Endothelial cell of umbilical vein (primary cell): Measurements from ENCODE around the gene IFITM10. TPM values are rescaled to one million over a fixed set of nuclear protein-coding genes. Genes with fewer than 3 reads are reported as not detected.

ENCODE experiments used
- BruUV-seq: library from RNA; stranded (reverse); fragments of 400-500 nt; replicated peaks from 2 replicates; lab custom pipeline; 2021; lab: Mats Ljungman, UMichigan
- CTCF ChIA-PET: fragments of 300-600, 350-600 bp; sonication (Branson Sonifier 250); formaldehyde crosslinking; loops from one replicate; lab custom pipeline; 2021; ENCODE audit warnings: antibody characterized with exemption, inconsistent platforms; lab: Charles Lee
- POLR2A ChIA-PET: fragments of 300-600, 350-600 bp; sonication (Branson Sonifier 250); formaldehyde crosslinking; loops from one replicate; lab custom pipeline; 2021; ENCODE audit warnings: antibody characterized with exemption, inconsistent platforms; lab: Charles Lee
- DNase-seq: peaks from one replicate; pipeline ENCODE4 v3.0.0-alpha.2; 2011; ENCODE audit warnings: low read depth, low spot score
- FAIRE-seq: peaks from 2 replicates; lab custom pipeline; 2011; peaks lifted over from hg19 to GRCh38; lab: Jason Lieb, UNC
- H2AFZ ChIP-seq: 2 replicates; pipeline ENCODE4 v1.6.0; 2012; ENCODE audit warnings: low read depth, low read length, control low read depth, inconsistent platforms
- H3K27ac ChIP-seq: 2 replicates; pipeline ENCODE4 v1.5.1; 2011; ENCODE audit warnings: low read depth, mild to moderate bottlenecking, control low read depth, low read length, moderate library complexity; ENCODE audit not compliant: insufficient read depth
- H3K27me3 ChIP-seq, 2 experiments: 2 replicates each; pipeline versions ENCODE4 v1.6.0 to v1.6.1; 2011; ENCODE audit warnings: low read length in 2 of 2, mixed read lengths in 1 of 2; ENCODE audit not compliant: control insufficient read depth in 2 of 2, insufficient read depth in 2 of 2
- H3K36me3 ChIP-seq, 2 experiments: 2 replicates in 1 of 2; 3 replicates in 1 of 2; pipeline ENCODE4 v1.5.1; 2011; ENCODE audit warnings: low read length in 2 of 2, mild to moderate bottlenecking in 1 of 2, moderate library complexity in 1 of 2; ENCODE audit not compliant: control insufficient read depth in 2 of 2, insufficient read depth in 2 of 2; ENCODE audit errors: extremely low read depth in 1 of 2
- H3K4me1 ChIP-seq: 3 replicates; pipeline ENCODE4 v1.5.1; 2011; ENCODE audit warnings: mild to moderate bottlenecking, low read length; ENCODE audit not compliant: control insufficient read depth, insufficient read depth; ENCODE audit errors: extremely low read depth
- H3K4me2 ChIP-seq: 2 replicates; pipeline ENCODE4 v1.6.1; 2011; ENCODE audit warnings: low read length, control low read depth, mixed read lengths; ENCODE audit not compliant: insufficient read depth
- H3K4me3 ChIP-seq, 3 experiments: fragments of 200-600 bp in 1 of 3; sonication (generic), shearing (Covaris generic) in 1 of 3; replicated peaks in 1 of 3; 2 replicates each; pipeline ENCODE4 v1.5.1; 2011 to 2016; ENCODE audit warnings: control low read depth in 3 of 3, low read length in 3 of 3, mild to moderate bottlenecking in 2 of 3, inconsistent platforms in 1 of 3, low read depth in 1 of 3, moderate library complexity in 1 of 3; ENCODE audit not compliant: insufficient read depth in 1 of 3
- H3K79me2 ChIP-seq: 2 replicates; pipeline ENCODE4 v1.6.0; 2012; ENCODE audit warnings: low read length, inconsistent platforms; ENCODE audit not compliant: control insufficient read depth, insufficient read depth
- H3K9ac ChIP-seq: replicated peaks from 2 replicates; pipeline ENCODE3; 2011; ENCODE audit warnings: low read length, control low read depth; ENCODE audit not compliant: insufficient read depth; ENCODE audit errors: extremely low read depth
- H3K9me1 ChIP-seq: replicated peaks from 3 replicates; pipeline ENCODE4 v1.6.0; 2011; ENCODE audit warnings: mild to moderate bottlenecking, low read length; ENCODE audit not compliant: control insufficient read depth, insufficient read depth; ENCODE audit errors: extremely low read depth
- H3K9me3 ChIP-seq: replicated peaks from 2 replicates; pipeline ENCODE4 v1.5.1; 2012; ENCODE audit warnings: low read length, inconsistent platforms; ENCODE audit not compliant: control insufficient read depth, insufficient read depth
- H4K20me1 ChIP-seq: replicated peaks from 2 replicates; pipeline ENCODE3; 2011; ENCODE audit warnings: mild to moderate bottlenecking, low read length; ENCODE audit not compliant: control insufficient read depth, insufficient read depth; ENCODE audit errors: extremely low read depth
- CTCF ChIP-seq, 2 donors: IDR thresholded peaks; 1 replicate in 1 of 2; 2 replicates in 1 of 2; pipeline ENCODE4 v1.5.1; 2011; ENCODE audit warnings: low read length in 2 of 2, mild to moderate bottlenecking in 2 of 2, moderate library complexity in 2 of 2, control low read depth in 1 of 2, inconsistent platforms in 1 of 2, low read depth in 1 of 2; ENCODE audit not compliant: insufficient read depth in 1 of 2; ENCODE audit errors: extremely low read depth in 1 of 2
- EZH2 ChIP-seq: IDR thresholded peaks from 2 replicates; pipeline ENCODE4 v1.6.1; 2012; ENCODE audit warnings: borderline replicate concordance, low read depth, mild to moderate bottlenecking, moderate library complexity, low read length, inconsistent platforms; ENCODE audit not compliant: severe bottlenecking
- FOS ChIP-seq: IDR thresholded peaks from 2 replicates; pipeline ENCODE4 v1.6.1; 2011; ENCODE audit warnings: mild to moderate bottlenecking, low read length, moderate library complexity, borderline replicate concordance; ENCODE audit not compliant: insufficient read depth
- GATA2 ChIP-seq: IDR thresholded peaks from 2 replicates; pipeline ENCODE4 v1.7.0; 2011; ENCODE audit warnings: low read depth, mild to moderate bottlenecking, moderate library complexity, mixed read lengths, low read length; ENCODE audit not compliant: insufficient read length, insufficient read depth
- JUN ChIP-seq: IDR thresholded peaks from 2 replicates; pipeline ENCODE4 v1.6.1; 2011; ENCODE audit warnings: borderline replicate concordance, low read depth; ENCODE audit not compliant: insufficient read length, insufficient read depth
- MAX ChIP-seq: IDR thresholded peaks from 2 replicates; pipeline ENCODE4 v1.6.1; 2011; ENCODE audit not compliant: insufficient read depth, insufficient read length
- MYC ChIP-seq: IDR thresholded peaks from one replicate; pipeline ENCODE4 v1.6.1; 2011; ENCODE audit warnings: mild to moderate bottlenecking, low read depth, low read length
- POLR2A ChIP-seq: IDR thresholded peaks from 2 replicates; pipeline ENCODE4 v1.6.1; 2012; ENCODE audit warnings: low read depth, mild to moderate bottlenecking, control low read depth, low read length
- POLR2AphosphoS5 ChIP-seq: IDR thresholded peaks from 2 replicates; pipeline ENCODE4 v1.6.1; 2012; ENCODE audit warnings: low read depth, mild to moderate bottlenecking, control low read depth, low read length, moderate library complexity; ENCODE audit not compliant: insufficient read depth
- dilution Hi-C: fragments of 300-500 bp; cut with MboI; formaldehyde crosslinking; loops from one replicate; pipeline ENCODE4 v1.15.0; 2019; ENCODE audit warnings: low sequenced_read_pairs; ENCODE audit not compliant: extremely low pct_ligation_motif_present
- intact Hi-C: fragments of 100-400 bp; cut with micrococcal nuclease; formaldehyde crosslinking; loops from one replicate; pipeline ENCODE4 v1.10.0; 2022
- polyA plus RNA-seq, 4 experiments: library from polyadenylated mRNA; depleted of rRNA in 3 of 4; stranded (reverse) in 3 of 4; unstranded in 1 of 4; fragments of >200 nt; gene quantifications; 2 replicates each; pipeline versions ENCODE4 v1.2.1 to v1.2.3, GENCODE V29; 2011 to 2012; ENCODE audit warnings: missing spikeins in 1 of 4
- total RNA-seq: library from RNA; stranded (reverse); gene quantifications from 2 replicates; pipeline ENCODE4 v1.2.3, GENCODE V29; 2021

The IFITM10 gene
- total and polyA plus RNA-seq, 2 donors (not counting 3 experiments of a cell fraction or from before 2014, with no cell fraction given), result 0.04 to 0.66 TPM

GRCh38 chr11:1779806-1780699 lies 29.7 kb upstream of the IFITM10 start:
- Histone ChIP-seq H3K4me3 (no peak overlapping the region), H3K79me2 (no peaks in the 10 kb centered on the region), H3K4me2 (no peak overlapping the region), H3K27me3 (no peaks in the 10 kb centered on the region), H3K9ac (no peak overlapping the region), H3K27ac (no peak overlapping the region), H3K9me3 (no peaks in the 10 kb centered on the region), H3K9me1 (no peaks in the 10 kb centered on the region), H3K4me1 (no peaks in the 10 kb centered on the region), H3K36me3 (no peaks in the 10 kb centered on the region), H2AFZ (no peak overlapping the region), H4K20me1 (no peaks in the 10 kb centered on the region)
- dilution Hi-C loops, result no loop called here
- ChIA-PET POLR2A (no interaction called here), CTCF (interaction anchor here (1.4 kb wide), 1 partner anchor 28 kb away, joined by 3 read pairs; no protein-coding TSS in a partner anchor)
- DNase-seq, result no peak
- no peak for FAIRE-seq
- TF ChIP-seq POLR2A, result no peak
- no peak for TF ChIP-seq CTCF (IDR thresholded peaks at IDR 0.05; ENCODE audit: extremely low read depth in 1 of 2, insufficient read depth in 1 of 2, low read depth in 1 of 2, low read length in 2 of 2)
- TF ChIP-seq EZH2, result no peak
- TF ChIP-seq MYC, result no peak
- TF ChIP-seq POLR2AphosphoS5, result no peak
- TF ChIP-seq JUN, result no peak
- TF ChIP-seq FOS, result no peak
- TF ChIP-seq MAX, result no peak
- TF ChIP-seq GATA2, result no peak
- no TSS peak for BruUV-seq
- intact Hi-C loops, result no loop called here
